Hepatocyte (in vitro differentiated cells): Measurements from ENCODE around the gene KAT2B.

Experiments used
- CTCF ChIP-seq: fragments of 200-600 bp; sonication (generic); IDR thresholded peaks from 2 replicates; pipeline ENCODE4 v1.5.1; 2016; ENCODE audit warnings: antibody characterized with exemption, mild to moderate bottlenecking; ENCODE audit not compliant: poor library complexity
- EZH2 ChIP-seq: fragments of 200-600 bp; sonication (generic); IDR thresholded peaks from 2 replicates; pipeline ENCODE4 v1.6.1; 2016; ENCODE audit warnings: antibody characterized with exemption, mild to moderate bottlenecking, borderline replicate concordance
- EZH2phosphoT487 ChIP-seq: fragments of 200-600 bp; sonication (generic); IDR thresholded peaks from one replicate; pipeline ENCODE4 v1.6.1; 2018; ENCODE audit warnings: antibody characterized with exemption, mild to moderate bottlenecking, low read depth, moderate library complexity; ENCODE audit not compliant: unreplicated experiment, severe bottlenecking

- TF ChIP-seq CTCF (no peak), EZH2 (no peak), EZH2phosphoT487 (no peak)
Observed at GRCh38 chr3:20073068-20073467, 32.8 kb downstream of the KAT2B start.
